GM12801 (cell line): ENCODE measurements around the gene TRAPPC2.

Source experiments
- TF ChIP-seq, protein P1 (sequence below): IDR thresholded peaks from one replicate; pipeline ENCODE4 v1.5.1; 2011; ENCODE audit warnings: control low read depth; ENCODE audit not compliant: insufficient read length; ENCODE audit errors: extremely low read depth

Gene TRAPPC2

DNA sequence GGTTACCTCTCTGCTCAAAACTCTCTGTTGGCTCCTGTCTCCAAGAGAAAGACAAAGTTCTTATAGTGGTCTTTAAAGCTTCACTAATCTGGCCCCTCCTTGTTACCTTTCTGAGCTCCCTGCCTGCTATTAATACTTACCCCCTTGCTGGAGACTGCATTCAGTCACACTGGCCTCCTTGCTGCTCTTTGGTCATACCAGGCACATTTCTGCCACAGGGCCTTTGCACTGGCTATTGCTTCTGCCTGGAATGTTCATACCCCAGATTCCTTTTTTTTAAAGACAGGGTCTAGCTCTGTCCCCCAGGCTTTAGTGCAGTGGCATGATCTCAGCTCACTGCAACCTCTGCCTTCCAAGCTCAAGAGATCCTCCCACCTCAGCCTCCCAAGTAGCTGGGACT is 61.4 kb downstream of the TRAPPC2 start:
- TF ChIP-seq, protein P1, sequence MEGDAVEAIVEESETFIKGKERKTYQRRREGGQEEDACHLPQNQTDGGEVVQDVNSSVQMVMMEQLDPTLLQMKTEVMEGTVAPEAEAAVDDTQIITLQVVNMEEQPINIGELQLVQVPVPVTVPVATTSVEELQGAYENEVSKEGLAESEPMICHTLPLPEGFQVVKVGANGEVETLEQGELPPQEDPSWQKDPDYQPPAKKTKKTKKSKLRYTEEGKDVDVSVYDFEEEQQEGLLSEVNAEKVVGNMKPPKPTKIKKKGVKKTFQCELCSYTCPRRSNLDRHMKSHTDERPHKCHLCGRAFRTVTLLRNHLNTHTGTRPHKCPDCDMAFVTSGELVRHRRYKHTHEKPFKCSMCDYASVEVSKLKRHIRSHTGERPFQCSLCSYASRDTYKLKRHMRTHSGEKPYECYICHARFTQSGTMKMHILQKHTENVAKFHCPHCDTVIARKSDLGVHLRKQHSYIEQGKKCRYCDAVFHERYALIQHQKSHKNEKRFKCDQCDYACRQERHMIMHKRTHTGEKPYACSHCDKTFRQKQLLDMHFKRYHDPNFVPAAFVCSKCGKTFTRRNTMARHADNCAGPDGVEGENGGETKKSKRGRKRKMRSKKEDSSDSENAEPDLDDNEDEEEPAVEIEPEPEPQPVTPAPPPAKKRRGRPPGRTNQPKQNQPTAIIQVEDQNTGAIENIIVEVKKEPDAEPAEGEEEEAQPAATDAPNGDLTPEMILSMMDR, result no peak

DNA sequence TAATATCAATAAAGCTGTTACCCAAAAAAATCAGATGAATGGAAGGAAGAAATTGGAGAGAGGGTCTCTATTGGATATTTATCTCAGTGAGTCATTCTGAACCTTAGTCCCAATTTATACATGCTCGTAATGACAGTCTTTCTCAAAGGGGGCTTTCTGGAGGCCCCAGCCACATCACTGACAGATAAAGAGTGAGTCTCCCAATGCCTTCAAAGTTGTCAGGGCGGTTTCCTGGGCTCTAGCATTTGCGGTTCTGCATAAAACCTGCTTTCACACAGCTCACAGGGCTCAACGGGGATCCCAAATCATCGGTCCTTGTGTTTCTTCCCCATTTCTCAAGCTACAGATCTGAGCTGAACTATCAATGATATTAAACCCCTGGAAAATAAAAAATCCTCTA is 64.2 kb downstream of the TRAPPC2 start:
- TF ChIP-seq, protein P1, result no peak

DNA sequence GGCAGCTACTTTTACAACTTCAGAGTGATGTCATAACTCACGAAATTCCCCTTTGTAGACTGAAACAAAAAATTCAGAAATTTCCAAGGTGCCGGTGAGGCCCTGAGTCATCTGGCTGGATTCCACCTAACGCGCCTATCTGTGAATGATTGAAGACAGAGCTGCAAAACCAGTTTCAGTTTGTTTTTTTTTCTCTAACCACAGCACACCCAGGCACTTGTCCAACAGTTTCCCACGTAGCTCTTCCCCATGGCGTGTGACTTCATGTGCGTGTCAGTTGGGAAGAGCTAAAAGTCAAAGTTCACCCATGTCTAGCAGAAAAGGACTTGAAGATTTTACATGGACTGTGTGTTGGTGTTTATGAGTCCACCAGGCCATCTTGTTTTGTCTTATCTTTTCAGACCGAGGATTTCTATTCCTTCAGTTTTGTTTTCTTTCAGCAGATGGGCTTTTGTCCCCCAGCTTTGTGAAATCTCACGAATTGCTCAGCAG is 65.1 kb downstream of the TRAPPC2 start:
- TF ChIP-seq, protein P1, result no peak

DNA sequence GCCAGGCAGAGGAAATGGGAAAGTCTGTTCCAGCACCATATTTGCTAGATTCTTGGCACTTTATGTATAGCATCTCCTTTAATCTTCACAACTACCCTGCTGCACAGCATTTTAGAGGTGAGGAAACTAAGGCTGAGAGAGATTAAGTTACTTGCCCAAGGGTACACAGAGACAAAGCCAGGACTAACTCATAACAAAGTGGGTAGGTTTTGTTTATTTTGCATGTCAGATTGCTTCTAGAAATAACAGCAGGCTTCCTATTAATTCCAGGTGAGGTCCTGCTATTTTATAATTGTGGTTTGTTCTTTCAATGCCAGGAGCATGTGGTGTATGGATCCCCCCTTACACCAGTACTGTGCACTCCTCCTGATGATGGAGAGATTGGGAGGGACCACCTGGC is 66.5 kb downstream of the TRAPPC2 start:
- TF ChIP-seq, protein P1, result no peak

DNA sequence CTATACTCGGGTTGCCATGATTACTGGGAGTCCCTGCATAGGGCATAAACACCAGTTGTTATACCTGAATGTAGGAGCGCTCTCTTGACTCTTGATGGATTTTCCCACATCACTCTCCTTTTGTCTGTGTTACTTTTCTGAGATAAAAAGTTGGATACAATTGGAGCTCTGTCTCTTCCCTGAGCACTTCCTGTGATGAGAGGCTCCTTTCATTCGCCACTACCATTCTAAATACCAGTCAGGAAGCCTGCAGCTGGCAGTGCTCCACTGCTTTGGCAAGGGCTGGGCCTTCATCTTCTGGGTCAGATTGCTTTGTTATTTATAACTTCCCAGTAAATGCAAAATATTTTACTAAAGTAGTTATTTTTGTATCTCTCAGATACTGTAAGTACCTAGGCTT is 67.6 kb downstream of the TRAPPC2 start:
- TF ChIP-seq, protein P1, result no peak

DNA sequence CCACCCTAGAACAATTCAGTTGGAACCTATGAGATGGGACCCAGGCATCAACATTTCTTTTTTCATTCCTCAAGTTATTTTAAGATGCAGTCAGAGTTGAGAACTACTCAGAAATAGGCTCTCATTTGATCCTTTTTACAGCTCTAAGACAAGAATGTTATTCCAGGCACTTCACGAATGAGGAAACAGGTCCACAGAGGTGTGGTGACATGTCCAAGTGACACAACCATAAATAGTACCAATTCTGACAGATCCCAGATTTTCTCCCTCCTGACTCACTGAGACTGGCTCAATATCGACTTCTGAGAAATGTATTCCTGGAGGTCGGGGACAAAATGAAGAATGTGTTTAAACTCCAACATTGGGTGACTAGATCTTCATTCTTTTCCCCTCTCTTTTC is 70.4 kb downstream of the TRAPPC2 start:
- TF ChIP-seq, protein P1, result no peak

DNA sequence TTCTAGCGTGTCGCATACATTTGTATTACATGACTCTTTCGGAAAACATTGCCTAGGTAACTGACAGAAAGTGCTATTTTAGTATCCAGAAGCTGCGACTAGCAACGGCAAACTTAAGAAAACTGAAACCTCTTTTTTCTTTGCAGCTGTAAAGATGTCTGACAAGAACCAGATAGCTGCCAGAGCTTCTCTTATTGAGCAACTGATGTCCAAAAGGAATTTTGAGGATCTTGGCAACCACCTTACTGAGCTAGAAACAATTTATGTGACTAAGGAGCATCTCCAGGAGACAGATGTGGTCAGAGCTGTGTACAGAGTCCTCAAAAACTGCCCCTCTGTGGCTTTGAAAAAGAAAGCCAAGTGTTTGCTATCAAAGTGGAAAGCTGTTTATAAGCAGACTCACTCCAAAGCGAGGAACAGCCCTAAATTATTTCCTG is 72.0 kb downstream of the TRAPPC2 start:
- TF ChIP-seq, protein P1, result no peak
